ENCODE data around the gene PNPLA2.

The PNPLA2 gene, protein sequence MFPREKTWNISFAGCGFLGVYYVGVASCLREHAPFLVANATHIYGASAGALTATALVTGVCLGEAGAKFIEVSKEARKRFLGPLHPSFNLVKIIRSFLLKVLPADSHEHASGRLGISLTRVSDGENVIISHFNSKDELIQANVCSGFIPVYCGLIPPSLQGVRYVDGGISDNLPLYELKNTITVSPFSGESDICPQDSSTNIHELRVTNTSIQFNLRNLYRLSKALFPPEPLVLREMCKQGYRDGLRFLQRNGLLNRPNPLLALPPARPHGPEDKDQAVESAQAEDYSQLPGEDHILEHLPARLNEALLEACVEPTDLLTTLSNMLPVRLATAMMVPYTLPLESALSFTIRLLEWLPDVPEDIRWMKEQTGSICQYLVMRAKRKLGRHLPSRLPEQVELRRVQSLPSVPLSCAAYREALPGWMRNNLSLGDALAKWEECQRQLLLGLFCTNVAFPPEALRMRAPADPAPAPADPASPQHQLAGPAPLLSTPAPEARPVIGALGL

DNA sequence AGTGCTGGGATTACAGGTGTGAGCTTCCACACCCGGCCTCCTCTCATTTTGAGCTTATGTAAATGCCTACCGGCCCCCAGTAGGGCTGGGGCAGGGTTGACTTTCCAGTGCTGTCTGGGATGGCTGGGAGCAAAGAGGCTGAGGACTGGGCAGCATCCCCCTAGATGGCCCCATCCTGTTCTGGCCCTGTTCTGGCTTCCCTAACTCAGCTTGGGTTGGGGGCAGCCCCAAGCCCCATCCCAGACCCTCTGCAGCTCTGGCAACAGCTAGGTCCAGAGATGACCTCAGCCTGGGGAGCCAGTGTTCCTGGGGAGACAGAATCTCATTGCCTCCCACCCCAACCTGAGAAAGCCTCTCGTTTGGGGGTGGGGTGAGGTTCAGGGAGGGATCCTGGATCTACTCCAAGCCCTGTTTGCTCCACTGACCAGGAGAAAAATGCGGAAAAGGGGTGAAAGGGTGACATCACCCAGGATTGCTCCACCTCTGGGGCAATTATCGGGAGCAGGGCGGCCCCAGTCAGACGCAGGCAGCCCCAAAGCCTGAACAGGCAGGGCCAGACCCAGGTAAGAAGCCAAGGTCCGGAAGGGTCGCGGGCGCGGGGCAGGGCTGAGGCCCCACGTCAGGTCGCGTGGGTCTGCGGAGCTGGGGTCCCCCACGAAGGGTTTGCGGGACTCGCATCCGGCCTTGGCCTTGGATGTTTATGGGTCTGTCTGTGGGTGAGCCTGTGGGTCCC is at the start of gene PNPLA2:
Gene PNPLA2, plus strand, starts transcription at position 519 of the 733 bp plus-strand sequence. CDS start 805 bp downstream, outside the sequence.
- peak within 1 kb of the TSS; percentile 92 for H3K27ac ChIP-seq
- no peak for DNase-seq (ENCODE audit: low read depth, low spot score)

GRCh38 chr11:769887-770641 is 48.6 kb upstream of the PNPLA2 start:
- DNase-seq (ENCODE audit: low read depth, low spot score), result no peak
- no peak overlapping the region for H3K27ac ChIP-seq

DNA sequence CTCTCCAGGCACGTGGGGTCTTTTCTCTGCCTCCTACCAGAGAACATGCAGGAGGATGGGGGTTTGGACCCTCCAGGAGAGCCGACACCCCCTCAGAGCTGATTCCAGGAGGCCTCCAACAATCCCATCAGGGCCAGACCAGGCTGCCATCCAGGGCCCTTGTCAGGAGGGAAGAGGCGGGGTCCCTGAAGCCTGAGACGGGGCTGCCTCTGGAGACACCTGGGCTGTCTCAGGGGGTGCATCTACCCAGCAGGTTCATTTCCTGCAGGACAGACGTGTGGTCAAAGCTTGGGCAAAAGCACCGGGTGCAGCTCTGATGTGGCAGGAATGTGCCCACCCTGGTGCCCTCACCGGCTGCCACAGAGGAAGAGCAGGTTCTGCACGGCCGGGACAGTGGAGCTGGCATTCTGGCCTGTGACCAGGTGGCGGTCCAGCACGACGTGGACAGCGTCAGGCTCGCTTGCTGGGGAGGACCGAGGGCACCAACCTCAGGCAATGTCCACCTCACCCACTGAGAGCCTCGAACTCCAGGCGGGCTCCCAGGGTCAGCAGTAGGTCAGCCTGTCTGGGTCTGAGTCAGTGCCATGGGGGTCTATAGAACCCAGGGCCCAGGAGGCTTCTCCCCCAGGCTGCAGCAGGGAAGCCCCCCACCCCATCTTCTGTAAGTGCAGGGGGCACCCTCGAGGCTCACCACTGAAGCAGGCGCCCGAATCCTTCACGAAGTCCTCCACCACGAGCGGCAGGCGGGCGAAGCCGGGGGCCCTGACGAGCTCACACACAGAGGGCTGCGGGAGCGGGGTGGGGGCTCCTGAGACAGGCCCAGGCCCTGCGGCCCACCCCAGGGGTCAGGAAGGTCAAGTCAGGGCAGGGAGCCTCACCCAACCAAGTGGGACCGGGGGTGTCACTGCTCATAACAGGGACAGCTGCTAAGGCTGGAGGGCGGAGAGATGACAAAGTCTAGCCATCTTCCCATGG is 47.8 kb upstream of the PNPLA2 start:
- H3K27ac ChIP-seq, result no peak overlapping the region

GRCh38 chr11:771617-772204 is 47.0 kb upstream of the PNPLA2 start:
- DNase-seq (ENCODE audit: low read depth, low spot score), result no peak
- H3K27ac ChIP-seq, result no peak overlapping the region

More for the DNA sequence above, 47.8 kb upstream of the PNPLA2 start:
- DNase-seq (ENCODE audit: low read depth, low spot score), result no peak

DNA sequence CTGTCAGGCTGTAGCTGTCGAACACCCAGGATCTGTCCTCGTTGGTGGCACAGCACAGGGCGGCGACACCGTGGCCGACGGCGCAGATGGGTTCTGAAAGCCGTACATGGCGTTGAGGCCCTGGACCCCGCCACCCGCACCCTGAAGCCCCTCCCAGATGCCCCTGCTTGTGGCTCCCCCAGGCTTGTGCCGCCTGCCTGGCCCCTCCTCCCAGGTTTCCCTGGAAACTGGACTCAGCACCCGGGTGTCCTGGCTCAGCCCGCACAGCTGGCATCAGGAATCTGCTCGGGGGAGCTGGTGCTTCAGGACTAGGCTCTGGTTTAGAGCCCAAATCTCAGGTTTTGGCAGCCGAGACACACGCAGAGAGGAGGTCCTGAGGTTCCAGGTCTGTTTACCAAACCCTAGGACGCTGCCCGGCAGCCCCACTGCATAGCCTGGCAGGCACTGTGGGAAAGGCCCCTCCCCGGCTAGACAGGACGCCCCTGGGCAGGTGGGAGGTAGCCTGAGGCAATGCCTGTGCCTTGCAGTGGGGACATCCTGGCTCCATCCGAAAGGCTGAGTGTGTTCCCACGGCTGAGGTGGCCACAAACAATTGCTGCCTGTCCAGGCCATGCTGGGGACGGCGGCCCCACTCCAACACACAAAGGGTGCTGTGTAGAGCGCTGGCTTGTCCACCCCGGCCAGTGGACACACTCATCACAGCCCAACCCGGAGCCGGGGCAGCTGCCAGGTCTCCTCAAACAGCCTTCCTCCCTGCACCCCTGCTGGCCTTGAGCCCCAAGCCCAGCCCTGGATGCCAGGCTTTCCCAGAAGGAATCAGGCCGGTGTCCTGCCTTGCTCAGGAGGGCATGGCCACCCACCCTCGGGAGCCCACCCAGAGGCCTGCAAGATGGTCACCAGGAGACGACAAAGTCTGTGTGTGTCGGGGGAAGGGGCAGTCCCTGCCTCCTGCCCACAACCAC is 46.0 kb upstream of the PNPLA2 start:
- no peak overlapping the region for H3K27ac ChIP-seq
- no peak for DNase-seq (ENCODE audit: low read depth, low spot score)

DNA sequence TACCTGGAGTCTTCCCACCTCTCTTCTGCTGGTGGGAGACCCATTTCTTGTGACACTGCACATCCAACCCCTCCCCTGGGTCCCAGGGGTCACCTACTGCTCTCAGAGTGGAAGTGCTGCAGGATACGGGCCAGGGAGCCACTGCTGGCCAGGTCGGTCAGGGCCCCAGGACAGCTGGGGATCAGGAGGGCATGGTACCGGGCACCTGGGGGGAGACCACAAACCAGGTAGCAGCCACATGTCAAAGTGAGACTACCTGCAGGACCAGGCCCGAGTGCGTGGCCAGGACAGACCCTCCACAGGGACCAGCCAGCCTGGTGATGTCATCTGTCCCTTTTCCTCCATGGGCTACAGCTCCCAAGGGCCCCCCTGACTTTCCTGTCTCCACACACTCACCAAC is 45.3 kb upstream of the PNPLA2 start:
- DNase-seq (ENCODE audit: low read depth, low spot score), result no peak
- H3K27ac ChIP-seq, result no peak overlapping the region

- H3K27ac ChIP-seq, result no peak overlapping the region
- DNase-seq (ENCODE audit: low read depth, low spot score), result no peak
Measured at GRCh38 chr11:773830-774229, 44.9 kb upstream of the PNPLA2 start.

DNA sequence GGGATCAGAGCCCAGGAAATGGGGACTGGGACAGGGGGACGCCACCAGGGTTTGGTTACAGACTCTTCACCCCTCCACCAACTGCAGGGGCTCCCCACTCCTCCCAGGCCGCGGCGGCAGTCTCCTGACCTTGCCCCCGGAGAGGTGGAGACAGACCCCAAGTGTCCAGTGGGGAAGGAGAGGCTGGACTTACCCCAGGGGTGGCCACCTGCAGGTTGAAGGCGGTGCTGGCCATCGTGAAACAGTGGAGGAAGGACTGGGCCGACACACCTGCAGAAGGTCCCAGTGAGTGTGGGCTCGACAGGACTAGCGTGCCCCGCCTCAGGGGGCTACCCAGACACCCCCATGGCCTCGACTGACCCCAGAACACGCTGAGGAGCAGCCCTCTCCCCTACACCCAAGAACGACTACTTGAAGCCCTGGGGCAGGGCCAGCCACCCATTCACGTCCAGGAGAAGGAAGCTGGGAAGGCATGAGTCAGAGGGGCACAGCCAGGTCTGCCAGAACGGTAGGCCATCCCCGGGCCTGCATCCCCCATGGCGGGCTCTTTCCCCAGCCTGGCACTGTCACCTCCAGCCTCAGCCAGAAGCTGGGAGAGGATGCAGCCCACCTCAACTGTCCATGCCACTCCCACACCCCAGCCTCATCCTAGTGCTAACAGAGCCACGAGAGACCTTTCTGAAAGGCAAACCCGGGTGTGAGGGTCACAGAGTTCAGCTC is 43.7 kb upstream of the PNPLA2 start:
- no peak for DNase-seq (ENCODE audit: low read depth, low spot score)

GRCh38 chr11:776263-776560 is 42.5 kb upstream of the PNPLA2 start:
- H3K27ac ChIP-seq, result peak overlapping the region; percentile 55
- DNase-seq (ENCODE audit: low read depth, low spot score), result no peak

More for the DNA sequence above, 43.7 kb upstream of the PNPLA2 start:
- H3K27ac ChIP-seq, result peak overlapping the region; percentile 55

- no peak for DNase-seq (ENCODE audit: low read depth, low spot score)
- H3K27ac ChIP-seq, result peak overlapping the region; percentile 55
Measured at GRCh38 chr11:776561-777287, 42.0 kb upstream of the PNPLA2 start.

DNA sequence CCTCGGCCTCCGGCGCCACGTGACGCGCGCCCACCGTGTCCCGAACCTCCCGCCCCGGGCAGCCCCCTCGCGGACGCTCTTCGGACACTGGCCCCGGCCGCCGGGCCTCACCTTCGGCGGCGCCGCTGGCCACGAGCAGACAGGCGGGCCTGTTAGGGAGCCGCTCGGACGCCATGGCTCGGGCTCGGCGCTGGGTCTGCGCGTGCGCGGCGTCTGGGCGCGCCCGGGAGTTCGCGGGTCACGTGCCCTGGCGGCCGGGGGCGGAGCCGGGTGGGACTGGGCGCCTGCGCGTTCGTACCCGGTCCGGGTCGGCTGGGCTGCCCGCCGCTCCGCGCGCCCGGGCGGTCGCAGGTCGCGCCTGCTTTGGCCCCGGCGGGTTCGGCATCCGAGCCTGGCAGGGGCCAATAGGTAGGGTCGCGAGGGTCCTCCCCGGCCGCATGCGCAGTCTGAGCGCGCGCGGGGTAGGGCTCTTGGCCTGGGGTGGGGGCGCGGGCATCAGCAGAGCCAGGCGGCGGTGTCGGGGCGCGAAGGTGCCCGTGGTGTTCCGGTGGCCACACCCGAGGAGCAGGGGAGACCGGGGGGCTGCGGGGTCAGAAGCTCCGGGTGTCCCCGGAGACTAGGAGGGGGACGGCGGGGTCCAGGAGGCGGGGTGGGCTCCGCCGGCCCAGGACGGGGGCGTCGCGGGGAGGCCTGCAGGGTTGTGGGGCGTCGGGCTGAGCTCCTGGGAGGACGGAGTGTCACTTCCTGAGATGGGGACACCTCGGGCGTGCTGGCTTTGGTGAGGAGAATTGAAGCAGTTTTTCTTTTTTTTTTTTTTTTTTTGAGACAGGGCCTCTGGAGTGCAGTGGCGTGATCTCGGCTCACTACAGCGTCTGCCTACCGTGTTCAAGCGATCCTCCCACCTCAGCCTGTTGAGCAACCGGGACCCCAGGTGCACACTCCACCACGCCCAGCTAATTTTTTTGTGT is 41.1 kb upstream of the PNPLA2 start, which contains the start of gene GATD1:
Gene GATD1, minus strand, starts transcription at position 200 of the 968 bp plus-strand sequence. Its CDS starts 25 bp downstream, at position 175.
- no peak for DNase-seq (ENCODE audit: low read depth, low spot score)
- peak within 1 kb of the TSS; percentile 55 for H3K27ac ChIP-seq

DNA sequence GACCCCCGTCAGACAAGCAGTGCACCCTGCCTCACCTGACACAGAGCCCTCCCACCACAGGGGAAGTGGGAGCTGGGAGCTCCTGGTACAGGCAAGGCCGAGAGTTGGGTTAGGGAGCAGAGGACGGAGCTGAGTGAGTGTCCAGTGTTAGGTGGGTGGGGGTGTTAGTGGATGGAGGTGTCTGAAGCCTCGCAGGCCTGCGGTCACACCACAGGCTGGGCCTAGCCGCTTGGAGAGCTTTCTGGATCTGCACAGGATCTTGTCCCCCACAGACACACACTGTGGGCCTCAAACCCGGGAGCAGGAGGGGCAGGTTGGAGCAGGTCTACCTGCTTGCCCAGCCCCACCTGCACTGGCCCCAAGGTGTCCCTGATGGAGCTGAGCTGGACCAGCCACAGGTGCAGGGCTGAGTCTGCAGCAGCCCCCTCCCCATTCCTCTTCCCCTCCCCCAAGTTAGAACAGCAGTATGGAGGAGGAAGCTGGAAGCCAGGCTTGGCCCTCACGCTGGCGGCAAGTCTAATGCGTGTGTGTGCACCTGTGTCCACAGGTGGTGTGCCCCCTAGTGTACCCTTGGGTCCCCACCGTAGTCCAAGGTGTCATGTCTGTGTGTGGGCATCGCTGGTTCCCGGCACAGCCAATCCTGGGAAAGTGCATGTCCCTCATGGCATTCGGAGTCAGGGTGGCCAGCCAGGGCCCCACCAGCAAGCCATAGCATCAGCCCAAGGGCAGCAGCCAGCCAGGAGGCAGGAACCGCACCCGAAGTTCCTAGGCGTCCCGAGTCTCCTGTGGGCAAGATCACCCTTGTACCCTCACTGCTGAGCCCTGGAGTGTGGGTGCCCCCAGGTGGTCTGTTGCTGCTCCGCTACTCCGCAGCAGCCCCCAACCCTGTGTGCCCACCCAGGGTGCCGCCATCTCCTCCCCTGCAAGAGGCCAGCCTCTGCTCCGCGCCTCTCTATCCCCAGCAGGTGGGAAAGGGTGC is 39.4 kb upstream of the PNPLA2 start:
- H3K27ac ChIP-seq, result no peak overlapping the region
- no peak for DNase-seq (ENCODE audit: low read depth, low spot score)

- no peak for DNase-seq (ENCODE audit: low read depth, low spot score)
- no peak overlapping the region for H3K27ac ChIP-seq
Measured at GRCh38 chr11:779955-780532, 38.7 kb upstream of the PNPLA2 start.

Measured in epithelial cell of prostate (primary cell).